GM12874 (cell line): Measurements from ENCODE around the gene PLCH2.
A peak's percentile ranks its signal among the peaks of the same experiment; 100 is the strongest.

Experiments
- TF ChIP-seq, protein P1 (sequence below): IDR thresholded peaks from 2 replicates; pipeline ENCODE4 v1.5.1; 2011; ENCODE audit warnings: low read depth, mild to moderate bottlenecking, control low read depth, low read length, moderate library complexity; ENCODE audit not compliant: insufficient read depth

Gene PLCH2

DNA sequence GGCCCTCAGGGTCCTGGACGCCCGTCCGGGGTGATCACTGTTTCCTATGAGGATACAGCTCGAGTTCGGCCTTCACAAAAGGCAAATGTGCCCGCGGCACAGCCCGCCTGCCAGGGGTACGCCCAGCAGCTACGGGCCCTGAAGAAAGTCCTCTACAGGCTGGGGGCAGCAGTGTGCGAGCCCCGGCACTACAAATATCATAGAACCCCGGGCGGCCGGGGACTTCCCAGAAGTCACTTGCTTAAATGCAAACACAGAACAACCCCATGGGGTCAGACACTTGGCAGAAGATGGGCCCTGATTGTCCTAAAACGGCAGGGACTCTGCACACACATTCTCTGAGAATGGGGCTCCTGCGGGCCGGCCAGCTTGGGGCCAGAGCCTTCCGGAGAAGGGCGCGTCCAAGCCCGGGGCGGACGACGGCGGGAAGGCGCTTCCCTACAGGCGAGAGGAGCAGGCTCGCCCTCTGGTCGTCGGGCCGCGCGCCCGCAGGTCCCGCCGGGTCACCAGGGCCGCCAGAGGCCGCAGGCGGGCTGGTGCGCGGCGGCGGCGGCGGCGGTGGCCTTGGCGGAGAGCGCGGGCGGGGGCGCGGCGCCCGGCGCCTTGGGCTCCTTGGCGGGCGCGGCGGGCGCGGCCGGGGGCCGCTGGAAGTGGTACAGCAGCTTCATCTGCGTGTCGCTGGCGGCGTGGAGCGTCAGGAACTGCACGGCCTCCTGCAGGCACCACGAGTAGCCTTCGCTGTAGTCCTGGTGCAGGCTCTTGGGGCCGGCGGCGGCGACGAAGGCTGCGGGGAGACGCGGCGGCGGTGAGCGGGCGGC, 53.1 kb downstream of the PLCH2 start:
- TF ChIP-seq, protein P1, sequence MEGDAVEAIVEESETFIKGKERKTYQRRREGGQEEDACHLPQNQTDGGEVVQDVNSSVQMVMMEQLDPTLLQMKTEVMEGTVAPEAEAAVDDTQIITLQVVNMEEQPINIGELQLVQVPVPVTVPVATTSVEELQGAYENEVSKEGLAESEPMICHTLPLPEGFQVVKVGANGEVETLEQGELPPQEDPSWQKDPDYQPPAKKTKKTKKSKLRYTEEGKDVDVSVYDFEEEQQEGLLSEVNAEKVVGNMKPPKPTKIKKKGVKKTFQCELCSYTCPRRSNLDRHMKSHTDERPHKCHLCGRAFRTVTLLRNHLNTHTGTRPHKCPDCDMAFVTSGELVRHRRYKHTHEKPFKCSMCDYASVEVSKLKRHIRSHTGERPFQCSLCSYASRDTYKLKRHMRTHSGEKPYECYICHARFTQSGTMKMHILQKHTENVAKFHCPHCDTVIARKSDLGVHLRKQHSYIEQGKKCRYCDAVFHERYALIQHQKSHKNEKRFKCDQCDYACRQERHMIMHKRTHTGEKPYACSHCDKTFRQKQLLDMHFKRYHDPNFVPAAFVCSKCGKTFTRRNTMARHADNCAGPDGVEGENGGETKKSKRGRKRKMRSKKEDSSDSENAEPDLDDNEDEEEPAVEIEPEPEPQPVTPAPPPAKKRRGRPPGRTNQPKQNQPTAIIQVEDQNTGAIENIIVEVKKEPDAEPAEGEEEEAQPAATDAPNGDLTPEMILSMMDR = 0 out of 2 replicates have a peak, but pooled peaks have one; percentile 20

DNA sequence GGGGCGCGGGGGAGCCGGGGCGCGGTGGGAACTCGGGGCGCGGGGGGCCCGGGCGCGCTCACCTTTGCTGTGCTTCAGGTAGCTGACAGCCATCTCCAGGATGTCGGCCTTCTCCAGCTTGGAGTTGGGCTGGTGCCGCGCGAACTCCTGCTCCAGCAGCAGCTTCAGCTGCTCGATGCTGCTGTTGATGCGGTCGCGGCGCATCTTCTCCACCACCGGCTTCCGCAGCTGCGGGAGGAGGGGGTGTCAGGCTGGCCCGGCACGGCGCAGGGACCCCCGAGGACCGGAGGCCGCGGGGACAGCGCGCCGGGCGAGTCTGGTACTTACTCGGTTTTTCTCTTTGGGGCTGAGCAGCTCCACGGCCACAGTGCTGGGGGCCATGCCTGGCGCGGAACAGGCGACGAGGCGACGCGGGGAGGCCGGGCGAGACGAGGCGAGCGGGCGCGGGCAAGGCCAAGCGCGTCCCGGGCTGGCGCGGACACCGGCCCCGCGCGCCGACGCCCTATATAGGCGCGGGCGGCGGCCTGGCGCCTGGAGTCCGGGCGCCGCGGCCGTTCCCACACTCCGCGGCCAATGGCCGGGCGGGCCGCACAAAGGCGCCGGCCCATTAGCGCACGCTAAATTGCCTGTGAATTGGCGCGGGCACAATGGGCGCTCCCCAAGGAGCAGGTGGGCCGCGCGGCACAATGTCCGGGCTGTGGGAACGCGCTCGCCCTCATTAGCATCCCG, 53.9 kb downstream of the PLCH2 start, which contains the start of gene HES5:
Gene HES5 (minus strand): TSS at position 480 of the 729 bp plus-strand sequence. CDS start 99 bp downstream, at position 381.
- TF ChIP-seq, protein P1 = no peak

DNA sequence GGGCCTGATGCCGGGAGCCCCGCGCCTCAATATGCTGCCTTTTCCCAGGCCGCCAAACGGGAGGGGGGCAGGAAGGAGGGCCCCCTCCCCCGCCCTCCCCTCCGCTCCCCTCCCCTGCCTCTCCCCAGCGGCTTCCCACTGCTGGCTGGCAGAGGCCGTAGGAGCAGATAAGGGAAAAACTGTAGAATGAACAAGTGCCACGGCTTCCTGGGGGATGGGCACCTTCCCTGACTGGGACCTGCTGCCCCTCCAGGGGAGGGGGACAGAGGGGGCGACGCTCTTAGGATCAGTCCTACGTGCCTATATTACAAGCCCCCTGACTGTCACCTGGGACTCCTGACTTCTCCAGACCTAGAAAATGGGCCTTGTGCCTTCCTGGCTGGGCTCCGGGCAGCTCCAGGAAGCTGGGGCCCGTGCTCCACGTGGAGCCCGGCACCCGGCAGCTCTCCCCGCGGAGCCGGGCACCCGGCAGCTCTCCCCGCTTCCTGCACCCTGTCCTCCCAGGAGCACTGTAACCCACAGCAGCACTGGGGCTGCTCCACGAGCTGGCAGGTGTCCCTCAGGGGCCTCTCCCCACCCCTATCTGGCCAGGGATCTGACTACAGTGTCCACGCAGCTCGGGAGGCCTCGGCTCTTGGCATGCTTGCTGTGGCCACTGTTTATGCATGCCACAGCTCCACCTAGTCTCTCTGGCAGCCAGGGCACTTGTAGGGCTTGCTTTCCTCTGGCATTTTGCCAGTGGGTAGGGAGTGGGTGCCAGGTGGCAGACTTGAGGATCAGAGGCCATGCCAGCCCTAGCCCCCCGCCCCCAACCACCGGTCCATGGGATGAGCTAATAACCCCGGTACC, 54.6 kb downstream of the PLCH2 start:
- TF ChIP-seq, protein P1 = no peak

DNA sequence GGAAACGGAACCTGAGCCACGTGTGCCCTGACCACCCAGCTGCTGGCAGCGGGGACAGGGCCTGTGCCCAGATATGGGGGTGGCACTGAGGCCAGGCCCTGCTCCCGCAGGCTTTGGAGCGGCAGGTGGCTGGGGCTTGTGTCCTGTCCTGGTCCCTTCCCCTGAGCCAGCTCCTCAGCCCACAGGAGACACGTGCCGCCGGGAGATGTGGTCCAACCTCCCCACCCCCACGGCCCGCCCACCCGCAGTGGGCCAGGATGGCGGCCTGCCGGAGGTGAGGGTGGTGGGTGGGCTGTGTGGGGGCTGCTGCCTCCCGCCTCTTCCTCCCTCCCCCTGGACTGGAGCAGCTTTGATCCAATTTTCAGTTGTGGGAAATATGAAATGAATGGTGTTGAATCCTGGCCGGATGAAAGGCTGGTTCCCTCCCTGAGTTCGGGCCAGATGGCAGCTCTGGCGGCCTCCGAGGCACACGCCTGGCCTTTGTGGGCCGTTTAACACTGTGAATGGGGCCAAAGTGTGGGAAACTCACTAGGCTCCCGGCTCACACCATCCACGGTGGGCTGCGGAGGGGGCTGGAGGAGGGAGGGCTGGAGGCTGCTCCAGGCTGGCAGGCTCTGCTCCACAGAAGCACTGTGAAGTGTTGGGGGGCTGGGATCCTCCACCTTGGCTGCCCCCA, 56.5 kb downstream of the PLCH2 start:
- TF ChIP-seq, protein P1 = no peak

DNA sequence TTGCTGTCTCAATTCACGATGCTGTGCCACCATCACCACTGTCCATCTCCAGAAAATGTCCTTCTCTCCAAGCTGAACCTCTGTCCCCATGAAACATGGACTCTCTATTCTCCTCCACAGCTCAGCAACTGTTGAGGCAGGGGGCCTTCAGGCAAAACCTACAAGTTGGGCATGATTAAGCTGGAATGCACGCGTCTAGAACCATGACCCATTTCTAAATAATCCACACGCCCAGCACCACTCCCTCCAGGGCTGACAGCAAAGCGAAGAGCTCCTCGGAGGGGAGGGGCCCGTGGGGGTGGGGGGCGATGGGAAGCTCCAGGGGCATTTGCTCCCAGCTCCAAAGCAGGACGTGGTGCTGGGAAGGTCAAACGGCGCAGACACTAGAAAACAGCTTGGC, 57.3 kb downstream of the PLCH2 start:
- TF ChIP-seq, protein P1 = no peak

DNA sequence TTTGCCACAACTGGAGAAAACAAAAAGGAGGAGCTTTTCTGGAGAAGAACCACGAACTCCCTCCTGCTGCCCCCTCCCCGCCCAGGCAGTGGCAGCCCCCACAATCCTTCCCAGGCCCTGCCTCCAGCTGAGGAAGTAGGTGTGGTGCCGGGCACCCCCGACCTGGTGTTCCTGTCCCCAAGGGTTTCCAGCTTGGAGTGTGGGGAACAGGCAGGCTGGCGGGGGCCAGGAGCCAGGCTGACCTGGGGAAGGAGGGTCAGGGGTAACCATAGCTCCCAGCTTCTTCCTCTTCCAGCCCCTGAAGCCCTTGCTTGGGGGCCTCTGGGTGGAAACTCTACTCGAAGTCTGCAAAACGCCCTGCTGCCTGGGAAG, 58.2 kb downstream of the PLCH2 start:
- TF ChIP-seq, protein P1 = no peak
